ENCODE measurements around the gene TNFAIP1.
A peak's percentile ranks its signal among the peaks of the same experiment; 100 is the strongest.

Gene TNFAIP1

GRCh38 chr17:28345419-28346198 lies 10.0 kb downstream of the TNFAIP1 start:
- DNase-seq (ENCODE audit: low read depth, low spot score): peak; percentile 77

- peak; percentile 69 for DNase-seq (ENCODE audit: low read depth, low spot score)
These were observed 10.6 kb downstream of the TNFAIP1 start for GRCh38 chr17:28346199-28346580.

GRCh38 chr17:28346746-28347246 lies 11.2 kb downstream of the TNFAIP1 start:
- DNase-seq (ENCODE audit: low read depth, low spot score): no peak

DNA sequence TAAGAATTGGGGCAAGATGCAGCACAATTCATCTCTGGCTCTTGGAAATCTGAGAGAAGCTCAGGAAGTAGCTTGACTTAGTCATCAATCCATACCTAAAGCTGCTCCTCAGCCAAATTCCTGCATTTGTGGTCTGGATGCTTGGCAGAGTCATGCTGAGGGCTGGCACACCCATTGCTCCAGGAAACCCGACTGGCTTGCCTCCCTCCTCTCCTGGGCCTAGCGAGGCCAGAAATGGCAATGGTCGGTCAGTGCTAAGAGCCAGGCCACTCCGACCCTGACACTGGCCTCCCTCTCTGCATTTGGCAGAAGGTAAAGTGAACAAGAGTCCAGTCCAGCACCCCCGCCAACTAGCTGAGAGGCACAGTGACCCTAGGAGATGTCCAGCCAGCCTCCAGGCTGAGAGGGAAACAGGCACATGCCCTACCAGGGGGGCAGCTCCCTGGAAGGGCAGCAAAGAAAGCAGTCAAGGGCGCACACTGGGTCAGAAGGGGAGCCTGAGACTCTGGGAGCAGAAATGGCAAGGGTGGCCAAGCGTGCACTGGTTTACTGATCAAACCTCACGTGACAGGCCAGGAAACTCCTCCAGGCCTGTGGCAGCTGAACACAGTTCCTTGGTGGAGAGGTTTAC lies 11.8 kb downstream of the TNFAIP1 start:
- DNase-seq (ENCODE audit: low read depth, low spot score): peak; percentile 96

DNA sequence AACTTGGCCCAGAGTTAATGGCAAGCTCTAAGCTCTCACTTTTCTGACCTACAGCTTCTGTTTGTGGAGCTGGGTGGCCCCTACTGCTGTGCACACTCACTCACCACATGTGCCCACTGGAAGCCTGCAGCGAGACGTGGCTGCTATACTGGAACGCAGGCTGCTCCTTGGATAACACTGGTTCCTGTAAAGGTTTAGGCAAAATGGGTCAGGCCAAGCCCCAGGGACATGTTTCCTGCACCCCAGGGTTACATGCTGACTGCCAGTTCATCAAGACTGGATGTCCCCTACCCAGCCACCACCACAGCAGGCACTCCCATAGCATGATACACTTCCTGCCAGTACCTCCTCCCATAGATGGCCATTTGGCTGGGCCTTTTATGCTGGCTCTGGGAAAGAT lies 13.4 kb downstream of the TNFAIP1 start:
- no peak for DNase-seq (ENCODE audit: low read depth, low spot score)

- DNase-seq (ENCODE audit: low read depth, low spot score): no peak
These were observed 14.7 kb downstream of the TNFAIP1 start for GRCh38 chr17:28350271-28350670.

DNA sequence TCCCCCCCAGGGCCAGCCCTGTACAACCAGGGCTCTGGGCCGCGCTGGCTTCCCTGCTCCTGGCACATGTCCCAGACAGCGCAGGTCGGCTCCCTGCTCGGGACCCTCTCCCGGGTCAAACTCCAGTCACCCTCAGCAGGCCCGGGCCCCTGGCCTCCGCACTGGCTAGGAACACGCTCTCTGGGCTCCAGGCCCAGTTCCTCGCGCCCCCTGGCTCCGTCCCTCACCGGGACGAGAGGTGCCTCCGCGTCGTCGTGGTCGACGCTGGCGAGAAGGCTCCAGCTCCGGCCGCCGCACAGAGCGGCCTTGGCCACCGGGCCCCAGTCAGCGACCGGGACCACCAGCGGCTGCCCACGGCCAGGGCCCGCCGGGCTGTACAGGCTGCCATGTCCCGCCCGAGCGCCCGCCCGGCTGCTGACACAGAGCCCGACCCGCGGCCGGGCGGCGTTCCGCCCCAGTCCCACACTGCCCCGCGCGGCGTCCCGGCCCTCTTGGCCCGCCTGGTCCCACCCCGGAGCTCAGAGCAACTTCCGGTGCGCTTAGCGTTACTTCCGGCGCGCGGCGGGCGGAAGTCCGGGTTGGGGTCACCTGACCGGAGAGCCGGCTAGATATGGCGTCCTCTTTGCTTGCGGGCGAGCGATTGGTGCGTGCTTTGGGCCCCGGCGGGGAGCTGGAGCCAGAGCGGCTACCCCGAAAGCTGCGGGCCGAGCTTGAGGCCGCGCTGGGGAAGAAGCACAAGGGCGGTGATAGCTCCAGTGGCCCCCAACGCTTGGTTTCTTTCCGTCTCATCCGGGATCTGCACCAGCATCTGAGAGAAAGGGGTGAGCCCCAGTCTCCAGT lies 21.7 kb downstream of the TNFAIP1 start, which contains the start of gene POLDIP2:
TSS of gene POLDIP2 (minus strand) at position 467 of the 840 bp plus-strand sequence. CDS start at position 388, 79 bp downstream.
- peak; percentile 98 for DNase-seq (ENCODE audit: low read depth, low spot score)

GRCh38 chr17:28357901-28358197 lies 22.3 kb downstream of the TNFAIP1 start:
- no peak for DNase-seq (ENCODE audit: low read depth, low spot score)

GRCh38 chr17:28363186-28363585 lies 27.6 kb downstream of the TNFAIP1 start:
- DNase-seq (ENCODE audit: low read depth, low spot score): no peak

- DNase-seq (ENCODE audit: low read depth, low spot score): no peak
These were observed 28.5 kb downstream of the TNFAIP1 start for GRCh38 chr17:28363776-28364650.

DNA sequence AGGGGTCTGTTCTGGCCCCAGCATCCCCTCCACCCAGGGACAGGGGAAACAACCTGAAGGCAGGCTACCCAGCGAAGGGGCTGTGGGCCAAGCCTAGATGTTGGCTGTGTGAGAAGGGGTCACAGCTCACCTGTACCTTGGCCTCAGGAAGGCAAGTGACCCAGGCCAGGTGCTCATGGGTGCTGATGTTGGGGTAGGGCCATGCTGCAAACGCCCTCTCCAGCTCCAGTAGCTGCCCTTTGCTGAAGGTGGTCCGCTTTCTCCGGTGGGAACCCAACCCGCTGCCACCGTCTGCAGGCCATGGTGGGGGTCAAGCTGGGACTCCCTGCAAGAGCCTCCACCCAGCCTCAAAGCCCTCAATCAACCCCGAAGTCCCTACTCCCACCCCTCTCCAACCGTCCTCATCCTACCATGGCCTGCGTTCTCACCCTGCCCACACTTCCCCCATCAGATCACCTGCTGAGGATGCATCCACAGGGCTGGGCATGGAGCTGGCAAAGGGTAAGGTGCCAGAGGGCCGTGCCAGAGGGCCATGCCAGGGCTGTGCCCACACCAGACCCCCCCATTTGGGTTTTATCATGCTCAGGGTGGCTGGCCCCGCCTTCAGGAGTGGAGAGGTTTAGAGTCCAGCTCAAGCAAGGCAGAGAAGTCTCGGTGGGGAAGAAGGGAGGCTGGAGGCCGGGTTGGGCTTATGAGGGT lies 29.3 kb downstream of the TNFAIP1 start, which contains the start of gene SEBOX:
TSS of gene SEBOX (minus strand) at position 535 of the 699 bp plus-strand sequence. CDS start at position 487, 48 bp downstream.
- DNase-seq (ENCODE audit: low read depth, low spot score): no peak

GRCh38 chr17:28365487-28365886 lies 29.9 kb downstream of the TNFAIP1 start:
- DNase-seq (ENCODE audit: low read depth, low spot score): no peak

DNA sequence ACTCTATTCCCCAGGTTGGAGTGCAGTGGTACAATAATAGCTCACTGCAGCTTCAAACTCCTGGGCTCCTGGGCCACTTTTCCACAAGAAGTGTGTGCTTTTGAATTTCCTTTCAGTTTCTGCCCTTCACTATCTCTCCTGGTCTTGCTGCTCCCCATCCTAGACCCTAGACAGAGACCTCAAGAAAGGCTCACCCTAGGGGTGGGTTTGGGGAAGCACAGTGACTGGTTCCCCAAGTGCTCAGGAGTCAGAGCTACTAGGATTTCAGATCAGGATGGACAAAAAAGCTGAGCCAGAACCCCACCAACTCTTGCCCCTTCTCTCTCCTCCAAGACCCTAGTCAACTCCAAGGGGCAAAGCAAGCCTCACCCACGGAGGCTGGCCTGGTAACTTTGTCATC lies 31.0 kb downstream of the TNFAIP1 start:
- DNase-seq (ENCODE audit: low read depth, low spot score): no peak

DNA sequence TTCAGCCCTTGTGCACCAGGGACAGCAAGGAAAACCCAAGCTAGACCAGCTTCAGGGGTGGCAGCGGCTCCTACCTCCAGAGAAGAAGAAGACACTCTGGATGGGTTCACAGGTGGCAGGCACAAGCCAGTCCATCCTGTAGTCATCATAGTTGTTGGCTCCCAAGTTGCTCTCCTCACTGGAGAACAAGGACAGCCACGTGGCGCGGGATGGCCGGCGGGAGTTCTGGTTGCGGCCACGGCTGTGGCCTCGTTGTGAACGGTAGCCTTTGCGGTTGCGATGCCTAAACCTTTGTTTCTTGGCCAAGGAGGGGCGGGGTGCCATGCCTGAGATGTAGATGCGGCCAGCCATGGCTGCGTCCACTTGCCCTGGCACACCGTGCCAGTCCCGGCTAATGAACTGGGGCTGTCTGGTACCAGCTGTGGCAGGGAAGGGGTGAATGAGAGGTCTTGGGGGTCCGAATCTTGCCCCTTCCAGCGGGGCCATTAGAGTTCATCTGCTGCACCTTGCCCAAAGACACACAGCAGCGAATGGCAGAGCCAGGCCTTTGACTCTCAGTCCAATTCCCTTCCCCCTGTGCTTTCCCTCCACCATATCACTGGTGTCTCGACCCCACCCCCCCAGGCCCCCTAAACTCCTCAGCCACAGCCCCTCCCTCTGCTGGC lies 32.2 kb downstream of the TNFAIP1 start:
- no peak for DNase-seq (ENCODE audit: low read depth, low spot score)

DNA sequence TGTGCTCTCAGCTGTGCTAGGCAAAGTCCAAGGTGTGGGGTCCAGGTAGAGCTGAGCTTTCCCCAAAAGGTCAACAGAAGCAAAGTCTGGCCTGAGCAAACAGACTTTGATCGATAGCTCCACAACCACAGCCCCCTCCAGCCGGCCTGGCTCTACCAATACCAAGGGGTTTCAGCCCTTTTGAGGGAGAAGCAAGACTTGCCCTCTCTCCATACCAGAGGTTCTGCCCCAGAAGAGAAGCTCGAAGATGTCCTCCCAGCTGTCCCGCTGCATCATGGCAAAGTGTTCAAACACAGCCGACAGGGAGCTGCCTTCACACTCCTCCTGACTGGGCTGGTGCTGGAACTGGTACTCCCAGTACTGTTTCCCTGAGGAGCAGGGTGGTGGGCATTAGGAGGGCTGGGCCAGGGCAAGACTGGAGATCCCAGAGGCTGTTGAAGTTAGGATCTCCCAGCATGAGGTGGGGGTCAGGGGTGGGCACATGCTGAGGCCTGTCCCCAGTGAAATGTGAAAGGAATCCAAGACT lies 32.8 kb downstream of the TNFAIP1 start:
- DNase-seq (ENCODE audit: low read depth, low spot score): no peak

GRCh38 chr17:28368915-28369683 lies 33.5 kb downstream of the TNFAIP1 start:
- DNase-seq (ENCODE audit: low read depth, low spot score): no peak

- no peak for DNase-seq (ENCODE audit: low read depth, low spot score)
These were observed 34.1 kb downstream of the TNFAIP1 start for GRCh38 chr17:28369684-28370034.

- peak; percentile 28 for DNase-seq (ENCODE audit: low read depth, low spot score)
These were observed 34.6 kb downstream of the TNFAIP1 start, which contains the start of gene VTN for GRCh38 chr17:28370035-28370743. Gene VTN, minus strand, starts transcription at chr17:28370307. Its CDS starts 104 bp downstream, at chr17:28370203.
